ENCODE data around the gene TPO.

Gene TPO

DNA sequence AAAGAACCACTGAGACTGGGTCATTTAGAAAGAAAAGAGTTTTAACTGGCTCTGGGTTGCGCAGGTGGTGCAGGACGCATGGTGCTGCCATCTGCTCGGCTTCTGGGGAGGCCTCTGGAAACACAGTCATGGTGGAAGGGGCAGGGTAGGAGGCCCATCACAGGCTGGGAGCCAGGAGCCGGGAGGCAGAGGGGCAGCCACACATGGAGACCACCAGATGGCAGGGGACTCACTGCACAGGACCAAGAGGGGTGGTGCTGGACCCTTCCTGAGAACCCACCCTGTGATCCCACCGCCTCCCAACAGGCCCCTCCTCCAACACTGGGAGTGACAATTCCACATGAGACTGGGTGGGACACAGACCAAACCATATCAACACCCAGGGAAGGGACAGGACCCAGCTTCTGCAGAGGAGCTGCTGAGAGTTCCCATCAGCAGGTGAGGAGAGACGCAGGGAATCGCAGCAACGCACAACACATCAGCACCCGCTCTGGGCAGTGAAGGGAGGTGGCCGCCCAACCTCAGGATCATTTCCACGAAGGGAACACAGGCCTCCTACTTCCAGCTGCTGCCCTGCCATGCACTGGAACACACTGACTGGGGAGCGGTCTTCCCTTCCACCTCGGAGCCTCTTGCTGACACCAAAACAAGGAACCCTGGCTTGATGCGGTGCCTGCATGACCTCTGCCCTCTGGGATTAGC lies 130.7 kb downstream of the TPO start:
- no peaks in the 10 kb centered on the region for H3K36me3 ChIP-seq (ENCODE audit: control insufficient read depth, insufficient read depth, low read length)
- H3K4me3 ChIP-seq (ENCODE audit: low read depth, low read length) = no peak overlapping the region
- no peak overlapping the region for H3K9ac ChIP-seq (ENCODE audit: low read depth, low read length)
- H3K27me3 ChIP-seq (ENCODE audit: control insufficient read depth, insufficient read depth, low read length) = no peaks in the 10 kb centered on the region
- H3K4me1 ChIP-seq (ENCODE audit: control insufficient read depth, insufficient read depth, low read length) = no peaks in the 10 kb centered on the region
- H3K9me3 ChIP-seq (ENCODE audit: control insufficient read depth, insufficient read depth, low read length) = no peaks in the 10 kb centered on the region

DNA sequence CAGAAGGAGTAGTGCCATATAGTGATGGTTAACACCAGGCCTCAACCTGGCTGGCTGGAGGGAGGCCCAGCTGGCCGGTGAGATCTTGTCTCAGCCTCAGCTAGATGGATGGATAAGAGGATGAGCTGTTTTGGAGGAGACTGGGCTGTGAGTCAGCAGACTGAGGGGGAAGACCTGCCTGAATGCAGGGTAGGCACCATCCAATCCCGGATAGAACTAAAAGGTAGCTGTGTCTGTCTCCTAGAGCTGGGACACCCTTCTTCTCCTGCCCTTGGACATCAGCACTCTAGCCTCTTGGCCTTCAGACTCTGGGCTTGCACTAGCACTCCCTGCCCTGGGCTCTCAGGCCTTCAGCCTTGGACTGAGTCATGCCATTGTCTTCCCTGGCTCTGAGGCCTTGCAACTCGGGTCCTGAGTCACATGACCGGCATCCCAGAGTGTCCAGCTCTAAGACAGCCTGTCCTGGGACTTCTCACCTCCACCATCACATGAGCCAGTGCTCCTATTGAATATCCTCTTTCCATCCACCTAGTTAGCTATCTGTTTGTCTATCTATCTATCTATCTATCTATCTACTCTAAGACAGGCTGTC lies 131.3 kb downstream of the TPO start:
- H3K9ac ChIP-seq (ENCODE audit: low read depth, low read length) = no peak overlapping the region
- H3K4me1 ChIP-seq (ENCODE audit: control insufficient read depth, insufficient read depth, low read length) = no peaks in the 10 kb centered on the region
- H3K36me3 ChIP-seq (ENCODE audit: control insufficient read depth, insufficient read depth, low read length) = no peaks in the 10 kb centered on the region
- no peaks in the 10 kb centered on the region for H3K27me3 ChIP-seq (ENCODE audit: control insufficient read depth, insufficient read depth, low read length)
- H3K9me3 ChIP-seq (ENCODE audit: control insufficient read depth, insufficient read depth, low read length) = no peaks in the 10 kb centered on the region
- H3K4me3 ChIP-seq (ENCODE audit: low read depth, low read length) = no peak overlapping the region

DNA sequence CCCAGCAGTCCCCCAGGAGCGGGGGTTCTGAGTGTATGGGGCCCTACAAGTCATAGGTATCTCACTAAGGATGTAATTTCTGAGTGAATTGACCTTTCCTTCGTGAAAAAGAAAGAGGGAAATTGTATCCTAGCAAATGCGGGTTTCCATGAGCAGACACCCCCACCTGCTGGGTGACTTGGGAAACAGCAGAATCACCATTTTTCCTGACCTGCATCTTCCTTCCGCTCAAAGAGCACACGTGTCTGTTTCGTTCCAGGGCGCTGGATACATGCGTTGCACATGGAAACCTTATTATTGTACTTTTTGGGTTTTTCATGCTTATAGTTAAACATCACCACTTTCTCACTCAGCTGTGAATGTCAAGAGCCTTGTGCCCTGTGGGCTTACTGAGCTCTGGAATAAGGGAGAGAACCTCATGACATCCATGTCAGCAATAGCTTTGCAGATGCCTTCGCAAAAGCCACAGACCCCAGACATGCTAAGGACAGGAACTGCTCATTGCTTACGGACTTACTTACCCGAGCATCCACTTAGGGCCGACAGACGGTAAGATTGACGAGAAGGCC lies 132.8 kb downstream of the TPO start:
- Histone ChIP-seq H3K9ac (ENCODE audit: low read depth, low read length) (no peak overlapping the region), H3K9me3 (ENCODE audit: control insufficient read depth, insufficient read depth, low read length) (no peaks in the 10 kb centered on the region), H3K27me3 (ENCODE audit: control insufficient read depth, insufficient read depth, low read length) (peaks cover 9% of the 10 kb centered on the region), H3K4me1 (ENCODE audit: control insufficient read depth, insufficient read depth, low read length) (no peaks in the 10 kb centered on the region), H3K4me3 (ENCODE audit: low read depth, low read length) (no peak overlapping the region), H3K36me3 (ENCODE audit: control insufficient read depth, insufficient read depth, low read length) (no peaks in the 10 kb centered on the region)

DNA sequence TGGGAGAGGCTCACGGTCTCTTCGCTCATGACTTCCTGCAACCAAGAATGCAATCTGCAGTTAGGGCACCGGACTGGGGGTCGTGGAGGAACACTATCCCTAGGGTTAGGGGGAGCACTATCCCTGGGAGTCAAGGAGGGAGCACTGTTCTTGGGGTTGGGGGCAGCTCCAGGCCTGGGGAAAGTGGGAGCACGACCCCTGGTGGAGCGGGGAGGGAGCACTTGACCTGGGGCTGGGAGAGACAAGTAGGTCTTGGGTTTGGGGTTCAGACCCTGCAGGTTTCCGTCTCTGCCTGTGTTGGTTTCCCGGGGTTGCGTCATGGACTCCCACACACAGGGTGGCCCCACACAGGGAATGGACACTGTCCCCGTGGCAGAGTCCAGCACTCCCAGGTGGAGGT lies 133.6 kb downstream of the TPO start:
- Histone ChIP-seq H3K9me3 (ENCODE audit: control insufficient read depth, insufficient read depth, low read length) (no peaks in the 10 kb centered on the region), H3K4me1 (ENCODE audit: control insufficient read depth, insufficient read depth, low read length) (no peaks in the 10 kb centered on the region), H3K4me3 (ENCODE audit: low read depth, low read length) (no peak overlapping the region), H3K27me3 (ENCODE audit: control insufficient read depth, insufficient read depth, low read length) (peaks cover 14% of the 10 kb centered on the region), H3K9ac (ENCODE audit: low read depth, low read length) (no peak overlapping the region), H3K36me3 (ENCODE audit: control insufficient read depth, insufficient read depth, low read length) (no peaks in the 10 kb centered on the region)

DNA sequence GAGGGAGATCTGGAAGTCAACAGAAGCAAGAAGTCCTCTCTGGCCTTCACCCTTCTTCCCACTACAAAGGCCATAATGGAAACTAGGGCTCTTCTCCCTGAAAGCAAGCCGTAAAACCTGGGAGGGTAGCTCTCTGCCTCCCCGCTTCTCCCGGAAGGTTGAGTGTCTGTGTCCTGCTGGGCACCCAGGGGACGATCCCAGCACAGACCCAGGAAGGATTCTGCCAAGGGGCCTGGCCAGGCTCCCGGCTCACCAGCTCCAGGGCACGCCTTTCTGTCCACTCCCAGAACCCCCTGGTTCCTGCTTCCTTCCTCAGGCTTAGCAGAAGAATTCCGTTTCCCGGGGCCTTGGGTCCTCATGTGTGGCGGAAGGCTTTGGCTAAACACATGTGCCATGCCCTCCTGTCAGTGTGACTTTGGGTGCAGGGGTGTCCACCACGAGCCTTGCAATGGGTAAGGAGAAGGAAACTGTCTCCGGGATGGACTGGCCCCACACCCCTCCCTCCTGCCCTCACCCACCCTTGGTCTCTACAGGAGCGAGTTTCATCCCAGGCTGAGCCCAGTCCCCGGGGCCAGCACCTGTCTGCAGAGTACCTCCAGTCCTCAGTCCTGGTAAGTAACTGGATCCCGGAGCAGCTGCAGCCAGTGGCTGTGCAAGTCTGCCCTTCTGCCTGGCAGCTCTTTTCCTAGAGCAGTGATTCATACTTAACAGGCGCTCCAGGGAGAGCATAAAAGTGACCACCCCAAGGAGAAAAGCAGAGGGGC lies 135.8 kb downstream of the TPO start:
- Histone ChIP-seq H3K9me3 (ENCODE audit: control insufficient read depth, insufficient read depth, low read length) (no peaks in the 10 kb centered on the region), H3K27me3 (ENCODE audit: control insufficient read depth, insufficient read depth, low read length) (peaks cover 14% of the 10 kb centered on the region), H3K9ac (ENCODE audit: low read depth, low read length) (no peak overlapping the region), H3K36me3 (ENCODE audit: control insufficient read depth, insufficient read depth, low read length) (no peaks in the 10 kb centered on the region), H3K4me3 (ENCODE audit: low read depth, low read length) (no peak overlapping the region), H3K4me1 (ENCODE audit: control insufficient read depth, insufficient read depth, low read length) (no peaks in the 10 kb centered on the region)

DNA sequence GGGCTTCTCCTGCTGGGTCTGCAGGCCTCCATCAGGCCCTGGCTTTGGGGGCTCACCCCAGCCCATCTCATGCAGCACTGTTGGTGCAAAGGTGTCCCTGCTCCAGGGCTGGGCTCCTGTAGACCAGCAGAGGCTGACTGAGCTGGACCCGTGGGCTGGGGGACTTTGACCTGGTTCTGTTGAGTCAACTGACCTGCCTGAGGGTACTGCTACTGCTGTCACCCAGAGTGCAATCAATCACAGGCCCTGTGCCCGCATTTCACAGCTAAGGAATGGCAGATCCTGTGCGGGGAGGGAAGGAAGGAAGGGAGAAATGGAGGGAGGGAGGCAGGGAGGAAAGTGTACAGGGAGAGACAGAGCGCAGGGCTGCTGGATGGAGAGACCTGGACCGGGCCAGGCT lies 136.8 kb downstream of the TPO start:
- Histone ChIP-seq H3K4me3 (ENCODE audit: low read depth, low read length) (no peak overlapping the region), H3K4me1 (ENCODE audit: control insufficient read depth, insufficient read depth, low read length) (no peaks in the 10 kb centered on the region), H3K9me3 (ENCODE audit: control insufficient read depth, insufficient read depth, low read length) (no peaks in the 10 kb centered on the region), H3K36me3 (ENCODE audit: control insufficient read depth, insufficient read depth, low read length) (no peaks in the 10 kb centered on the region), H3K27me3 (ENCODE audit: control insufficient read depth, insufficient read depth, low read length) (peaks cover 14% of the 10 kb centered on the region), H3K9ac (ENCODE audit: low read depth, low read length) (no peak overlapping the region)

DNA sequence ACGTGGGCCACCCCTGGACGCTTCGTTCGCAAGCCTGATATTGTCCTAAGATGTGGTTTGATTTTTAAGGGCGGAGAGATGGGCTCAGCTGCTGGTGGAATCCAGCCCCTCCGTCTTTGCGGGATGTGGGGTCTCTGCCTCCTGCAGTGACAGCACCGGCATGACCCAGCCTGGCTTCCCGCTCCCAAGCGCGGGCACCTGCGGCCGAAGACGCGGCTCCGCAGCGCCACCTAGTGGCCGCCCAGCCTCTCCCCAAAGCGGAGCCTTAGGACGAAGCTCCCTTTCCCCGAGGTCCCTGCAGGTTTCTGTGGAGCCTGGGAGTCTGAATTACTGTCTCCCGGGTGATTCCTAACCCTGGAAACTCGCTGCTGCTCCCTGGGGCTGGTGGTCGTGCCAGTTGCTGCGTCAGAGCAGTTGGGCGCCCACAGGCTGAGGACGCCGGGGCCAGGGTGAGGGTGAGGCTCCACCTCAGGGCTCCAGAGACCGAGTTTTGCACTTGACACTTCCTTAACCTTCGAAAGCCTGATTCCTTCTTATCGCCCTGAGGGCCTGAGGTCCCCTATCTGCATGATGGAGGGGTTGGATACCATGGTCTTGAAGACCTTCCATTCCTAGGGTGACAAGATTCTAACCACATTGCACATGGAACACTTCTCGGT lies 137.5 kb downstream of the TPO start:
- Histone ChIP-seq H3K4me3 (ENCODE audit: low read depth, low read length) (peak overlapping the region; percentile 2), H3K9ac (ENCODE audit: low read depth, low read length) (no peak overlapping the region), H3K4me1 (ENCODE audit: control insufficient read depth, insufficient read depth, low read length) (no peaks in the 10 kb centered on the region), H3K9me3 (ENCODE audit: control insufficient read depth, insufficient read depth, low read length) (no peaks in the 10 kb centered on the region), H3K27me3 (ENCODE audit: control insufficient read depth, insufficient read depth, low read length) (peaks cover 14% of the 10 kb centered on the region), H3K36me3 (ENCODE audit: control insufficient read depth, insufficient read depth, low read length) (no peaks in the 10 kb centered on the region)

DNA sequence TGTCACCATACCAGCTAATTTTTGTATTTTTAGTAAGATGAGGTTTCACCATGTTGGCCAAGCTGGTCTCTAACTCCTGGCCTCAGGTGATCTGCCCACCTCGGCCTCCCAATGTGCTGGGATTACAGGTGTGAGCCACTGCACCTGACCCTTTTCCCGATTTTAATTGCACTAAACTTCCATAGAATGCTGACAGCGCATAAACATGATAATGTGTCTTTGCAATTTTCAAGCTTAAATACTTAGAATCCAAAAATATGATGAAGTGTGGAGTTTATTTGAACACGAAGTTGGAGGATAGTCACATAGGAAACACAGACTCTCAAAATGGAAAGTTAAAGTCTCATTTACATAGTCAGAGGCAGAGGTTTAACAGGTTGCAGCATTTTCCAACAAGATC lies 138.6 kb downstream of the TPO start:
- Histone ChIP-seq H3K9me3 (ENCODE audit: control insufficient read depth, insufficient read depth, low read length) (no peaks in the 10 kb centered on the region), H3K4me1 (ENCODE audit: control insufficient read depth, insufficient read depth, low read length) (no peaks in the 10 kb centered on the region), H3K27me3 (ENCODE audit: control insufficient read depth, insufficient read depth, low read length) (peaks cover 14% of the 10 kb centered on the region), H3K4me3 (ENCODE audit: low read depth, low read length) (no peak overlapping the region), H3K9ac (ENCODE audit: low read depth, low read length) (no peak overlapping the region), H3K36me3 (ENCODE audit: control insufficient read depth, insufficient read depth, low read length) (no peaks in the 10 kb centered on the region)

DNA sequence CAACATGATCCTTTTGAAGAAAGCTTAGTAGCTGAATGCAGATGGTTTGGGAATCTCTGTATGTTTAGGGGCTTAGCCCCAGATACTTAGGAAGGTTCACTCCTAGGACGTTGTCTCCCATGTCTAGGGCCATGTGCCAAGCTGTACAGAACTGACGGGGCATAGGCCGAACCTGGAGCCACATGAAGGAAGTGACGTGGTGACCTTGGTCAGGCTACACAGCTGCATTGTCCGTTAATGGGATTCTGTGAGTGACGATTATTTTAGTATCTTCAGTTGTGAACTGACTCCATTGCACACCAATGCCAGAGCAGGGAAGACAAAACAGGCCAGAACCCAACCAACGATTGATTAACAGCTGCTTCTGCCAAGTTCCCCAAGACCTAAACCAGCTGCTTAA lies 139.3 kb downstream of the TPO start:
- no peaks in the 10 kb centered on the region for H3K4me1 ChIP-seq (ENCODE audit: control insufficient read depth, insufficient read depth, low read length)
- H3K27me3 ChIP-seq (ENCODE audit: control insufficient read depth, insufficient read depth, low read length) = peaks cover 14% of the 10 kb centered on the region
- no peak overlapping the region for H3K4me3 ChIP-seq (ENCODE audit: low read depth, low read length)
- H3K9me3 ChIP-seq (ENCODE audit: control insufficient read depth, insufficient read depth, low read length) = no peaks in the 10 kb centered on the region
- H3K36me3 ChIP-seq (ENCODE audit: control insufficient read depth, insufficient read depth, low read length) = no peaks in the 10 kb centered on the region
- H3K9ac ChIP-seq (ENCODE audit: low read depth, low read length) = no peak overlapping the region

DNA sequence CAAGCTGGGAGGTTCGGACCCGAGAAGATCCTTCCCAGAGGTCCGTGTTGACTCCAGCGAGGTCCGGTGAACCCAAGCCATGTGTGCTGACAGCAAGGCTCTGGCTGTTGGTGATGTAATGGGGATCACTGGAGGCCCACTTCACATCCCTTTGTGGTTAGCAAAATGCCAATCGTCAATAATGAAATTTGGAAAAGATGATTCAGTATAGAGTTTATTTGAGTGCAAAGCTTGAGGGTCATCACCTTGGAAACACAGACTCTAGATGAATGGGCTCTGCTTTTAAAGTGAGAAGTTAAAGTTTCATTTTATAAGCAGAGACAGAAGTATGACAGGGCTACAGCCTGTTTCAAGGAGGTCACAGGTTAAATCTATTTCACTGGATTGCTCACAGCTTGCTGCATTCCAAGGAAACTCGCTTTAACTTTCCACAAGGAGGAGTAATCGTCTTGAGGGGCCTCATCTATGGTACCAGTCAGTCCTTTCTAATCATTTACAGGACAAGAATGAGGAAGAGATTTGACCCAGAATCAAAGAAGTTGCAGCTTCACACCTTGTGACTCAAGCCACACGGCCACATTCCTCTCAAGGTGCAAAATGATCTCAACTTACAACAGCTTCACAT lies 140.5 kb downstream of the TPO start:
- Histone ChIP-seq H3K9ac (ENCODE audit: low read depth, low read length) (no peak overlapping the region), H3K9me3 (ENCODE audit: control insufficient read depth, insufficient read depth, low read length) (no peaks in the 10 kb centered on the region), H3K4me1 (ENCODE audit: control insufficient read depth, insufficient read depth, low read length) (no peaks in the 10 kb centered on the region), H3K27me3 (ENCODE audit: control insufficient read depth, insufficient read depth, low read length) (peaks cover 14% of the 10 kb centered on the region), H3K4me3 (ENCODE audit: low read depth, low read length) (no peak overlapping the region), H3K36me3 (ENCODE audit: control insufficient read depth, insufficient read depth, low read length) (no peaks in the 10 kb centered on the region)

DNA sequence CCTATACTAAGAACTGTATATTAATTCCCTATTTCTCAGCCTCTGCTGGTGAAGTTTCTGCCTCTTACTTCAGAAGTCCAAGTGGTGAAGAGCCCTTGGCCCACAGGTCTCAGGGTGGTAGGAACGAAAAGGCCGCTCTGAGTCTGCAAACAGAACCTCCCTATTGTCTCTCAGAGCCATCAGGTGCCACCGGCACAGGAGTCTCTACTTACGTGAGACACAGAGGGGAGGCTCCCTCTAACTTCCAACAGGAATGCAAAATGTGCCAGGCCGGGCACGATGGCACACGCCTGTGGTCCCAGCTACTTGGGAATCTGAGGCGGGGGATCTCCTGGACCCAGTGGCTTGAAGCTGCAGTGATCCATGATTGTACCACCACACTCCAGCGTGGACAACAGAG lies 143.0 kb downstream of the TPO start:
- Histone ChIP-seq H3K4me3 (ENCODE audit: low read depth, low read length) (no peak overlapping the region), H3K27me3 (ENCODE audit: control insufficient read depth, insufficient read depth, low read length) (peaks cover 2% of the 10 kb centered on the region), H3K36me3 (ENCODE audit: control insufficient read depth, insufficient read depth, low read length) (no peaks in the 10 kb centered on the region), H3K9me3 (ENCODE audit: control insufficient read depth, insufficient read depth, low read length) (no peaks in the 10 kb centered on the region), H3K9ac (ENCODE audit: low read depth, low read length) (no peak overlapping the region), H3K4me1 (ENCODE audit: control insufficient read depth, insufficient read depth, low read length) (no peaks in the 10 kb centered on the region)
